ENCODE data around the gene NUCB2. TPM values are rescaled to one million over a fixed set of nuclear protein-coding genes. Genes with fewer than 3 reads are reported as not detected.
"Not testable (repeated sequence)": the region's sequence is repeated elsewhere in the genome, so short reads cannot be mapped to it uniquely, and the experiment has no call there.

The NUCB2 gene
- polyA plus RNA-seq (2011; rRNA removed) (183 and 275 TPM in 2 replicates), polyA minus RNA-seq (2011; rRNA and poly(A)+ RNA removed) (34.3 and 58.1 TPM in 2 replicates)

GRCh38 chr11:17276236-17277023, at the start of gene NUCB2:
NUCB2 (plus strand) TSS chr11:17276739; CDS start chr11:17295324, 18,585 bp downstream.
- H3K9me3 ChIP-seq (ENCODE audit: control insufficient read depth, insufficient read depth, low read length) = no peaks in the 10 kb centered on the region; the same call in 1 of the 2 replicates
- ChIA-PET CTCF (interaction anchor here (1.4 to 1.6 kb wide), 3 partner anchors 22 to 78 kb away, joined by 3 to 15 read pairs (median 8); no protein-coding TSS in a partner anchor), POLR2A (interaction anchor here (0.6 to 1.6 kb wide), 7 partner anchors 18 to 469 kb away, joined by 3 to 7 read pairs (median 4); partner anchors contain the start of gene RPS13)
- no peak for TF ChIP-seq CTCF (IDR thresholded peaks at IDR 0.05; ENCODE audit: low read depth, low read length)
- H3K27ac ChIP-seq (ENCODE audit: low read depth, low read length) = peak within 1 kb of the TSS; percentile 92
- DNase-seq (ENCODE audit: low read depth, low spot score) = peak; percentile 89
- H3K4me3 ChIP-seq (ENCODE audit: low read depth, low read length) = peak within 1 kb of the TSS; percentile 90
- no peaks in the 10 kb centered on the region for H3K27me3 ChIP-seq (ENCODE audit: control insufficient read depth, insufficient read depth, low read length)

GRCh38 chr11:17228186-17228925, 48.2 kb upstream of the NUCB2 start:
- H3K4me3 ChIP-seq (ENCODE audit: low read depth, low read length); DNase-seq (ENCODE audit: low read depth, low spot score); H3K9me3 ChIP-seq (ENCODE audit: control insufficient read depth, insufficient read depth, low read length); POLR2A ChIA-PET; H3K27me3 ChIP-seq (ENCODE audit: control insufficient read depth, insufficient read depth, low read length); H3K27ac ChIP-seq (ENCODE audit: low read depth, low read length): not testable (repeated sequence)
- CTCF ChIA-PET = interaction anchor here (2.1 kb wide), 1 partner anchor 126 kb away, joined by 31 read pairs; no protein-coding TSS in a partner anchor

- no peak for TF ChIP-seq CTCF (IDR thresholded peaks at IDR 0.05; ENCODE audit: low read depth, low read length)
- no peaks in the 10 kb centered on the region for H3K27me3 ChIP-seq (ENCODE audit: control insufficient read depth, insufficient read depth, low read length)
- ChIA-PET POLR2A (interaction anchor here (1.0 kb wide), 1 partner anchor 123 kb away, joined by 3 read pairs; no protein-coding TSS in a partner anchor), CTCF (interaction anchor here (0.6 to 2.2 kb wide), 41 partner anchors 8 to 369 kb away, joined by 3 to 31 read pairs (median 5); partner anchors contain the start of genes NCR3LG1 and PIK3C2A)
- no peak for DNase-seq (ENCODE audit: low read depth, low spot score)
- no peak overlapping the region for H3K27ac ChIP-seq (ENCODE audit: low read depth, low read length)
- H3K4me3 ChIP-seq (ENCODE audit: low read depth, low read length) = no peak overlapping the region
- no peaks in the 10 kb centered on the region for H3K9me3 ChIP-seq (ENCODE audit: control insufficient read depth, insufficient read depth, low read length)
Observed at GRCh38 chr11:17229481-17230152, 46.9 kb upstream of the NUCB2 start.

- no peak for TF ChIP-seq CTCF (IDR thresholded peaks at IDR 0.05; ENCODE audit: low read depth, low read length)
- DNase-seq (ENCODE audit: low read depth, low spot score) = no peak
- POLR2A ChIA-PET = no interaction called here
- CTCF ChIA-PET = interaction anchor here (0.5 to 2.2 kb wide), 29 partner anchors 7 to 297 kb away, joined by 3 to 31 read pairs (median 5); partner anchors contain the start of genes NCR3LG1 and PIK3C2A
- Histone ChIP-seq H3K9me3 (ENCODE audit: control insufficient read depth, insufficient read depth, low read length) (no peaks in the 10 kb centered on the region), H3K4me3 (ENCODE audit: low read depth, low read length) (no peak overlapping the region), H3K27ac (ENCODE audit: low read depth, low read length) (no peak overlapping the region), H3K27me3 (ENCODE audit: control insufficient read depth, insufficient read depth, low read length) (no peaks in the 10 kb centered on the region)
Observed at GRCh38 chr11:17230867-17231851, 45.4 kb upstream of the NUCB2 start.

All from AG04450 (cell line).